GM19099 (cell line): ENCODE results near the gene ERC1.

ENCODE experiments used
- POLR2A ChIP-seq: IDR thresholded peaks from 3 replicates; pipeline ENCODE4 v1.6.1; 2011; ENCODE audit warnings: low read depth; ENCODE audit not compliant: insufficient read length; ENCODE audit errors: extremely low read depth

The ERC1 gene

GRCh38 chr12:971991-972390 is 19.0 kb upstream of the ERC1 start:
- no peak for TF ChIP-seq POLR2A

- TF ChIP-seq POLR2A, result no peak
Measured at GRCh38 chr12:974271-974862, 16.7 kb upstream of the ERC1 start.

GRCh38 chr12:976644-977043 is 14.4 kb upstream of the ERC1 start:
- no peak for TF ChIP-seq POLR2A

- TF ChIP-seq POLR2A, result no peak
Measured at GRCh38 chr12:977156-977555, 13.9 kb upstream of the ERC1 start.

- no peak for TF ChIP-seq POLR2A
Measured at GRCh38 chr12:979349-979748, 11.7 kb upstream of the ERC1 start.

GRCh38 chr12:981176-981828 is 9.7 kb upstream of the ERC1 start:
- no peak for TF ChIP-seq POLR2A

- no peak for TF ChIP-seq POLR2A
Measured at GRCh38 chr12:981961-982360, 9.1 kb upstream of the ERC1 start.

GRCh38 chr12:988646-989045 is 2.4 kb upstream of the ERC1 start:
- TF ChIP-seq POLR2A, result no peak

- no peak for TF ChIP-seq POLR2A
Measured at GRCh38 chr12:989051-989450, 2.0 kb upstream of the ERC1 start.

- no peak for TF ChIP-seq POLR2A
Measured at GRCh38 chr12:989751-990660, 1.0 kb upstream of the ERC1 start.

- TF ChIP-seq POLR2A, result no peak
Measured at GRCh38 chr12:991350-992333, 619 bp downstream of the ERC1 start.

- TF ChIP-seq POLR2A, result no peak
Measured at GRCh38 chr12:992647-993046, 1.6 kb downstream of the ERC1 start.

GRCh38 chr12:996881-997280 is 5.9 kb downstream of the ERC1 start:
- TF ChIP-seq POLR2A, result no peak

- no peak for TF ChIP-seq POLR2A
Measured at GRCh38 chr12:997505-997904, 6.5 kb downstream of the ERC1 start.
